PC-3 (cell line): ENCODE data around the gene LRPPRC. TPM values are rescaled to one million over a fixed set of nuclear protein-coding genes. Genes with fewer than 3 reads are reported as not detected.

Source experiments
- ATAC-seq: fragments of 200-7000 bp; cut with Tn5 transposase; 2 replicates; pipeline ENCODE4 v1.9.1; 2020; ENCODE audit warnings: mild to moderate bottlenecking, moderate library complexity
- BruUV-seq: library from RNA; stranded (reverse); fragments of 400-500 nt; replicated peaks from 2 replicates; lab custom pipeline; 2021; lab: Mats Ljungman, UMichigan
- CTCF ChIA-PET: fragments of 300-600 bp; sonication (Branson Sonifier 250); formaldehyde crosslinking; loops from one replicate; lab custom pipeline; 2022; ENCODE audit warnings: antibody characterized with exemption; lab: Charles Lee
- POLR2A ChIA-PET: fragments of 300-600 bp; sonication (Branson Sonifier 250); formaldehyde crosslinking; loops from one replicate; lab custom pipeline; 2022; ENCODE audit warnings: antibody characterized with exemption; ENCODE audit not compliant: unreplicated experiment; lab: Charles Lee
- DNase-seq: peaks from one replicate; pipeline ENCODE4 v3.0.0-alpha.2; 2015
- H2AFZ ChIP-seq: fragments of 300-600 bp; sonication (generic); 2 replicates; pipeline ENCODE4 v1.6.0; 2016; ENCODE audit warnings: antibody characterized with exemption, low read length
- H3F3A ChIP-seq: fragments of 300-600 bp; sonication (generic); one replicate; pipeline ENCODE4 v1.6.0; 2017; ENCODE audit warnings: antibody characterized with exemption, low read length, control low read depth, mild to moderate bottlenecking; ENCODE audit not compliant: unreplicated experiment
- H3K27ac ChIP-seq: fragments of 300-600 bp; sonication (generic); 2 replicates; pipeline ENCODE4 v1.5.1; 2016; ENCODE audit warnings: mild to moderate bottlenecking, low read length
- H3K27me3 ChIP-seq: fragments of 300-600 bp; sonication (generic); 2 replicates; pipeline ENCODE4 v1.6.1; 2016; ENCODE audit warnings: low read length, mixed read lengths
- H3K36me3 ChIP-seq: fragments of 300-600 bp; sonication (generic); 2 replicates; pipeline ENCODE4 v1.6.1; 2016; ENCODE audit warnings: low read depth, mixed run types, low read length, mixed read lengths
- H3K4me1 ChIP-seq: fragments of 300-600 bp; sonication (generic); 2 replicates; pipeline ENCODE4 v1.5.1; 2016; ENCODE audit warnings: low read length; ENCODE audit not compliant: insufficient read depth
- H3K4me2 ChIP-seq: fragments of 300-600 bp; sonication (generic); 2 replicates; pipeline ENCODE4 v1.6.0; 2016; ENCODE audit warnings: low read length
- H3K4me3 ChIP-seq: fragments of 300-600 bp; sonication (generic); 2 replicates; pipeline ENCODE4 v1.5.1; 2016; ENCODE audit warnings: mild to moderate bottlenecking, low read length, mixed read lengths
- H3K79me2 ChIP-seq: fragments of 300-600 bp; sonication (generic); 2 replicates; pipeline ENCODE4 v1.6.1; 2017; ENCODE audit warnings: low read length, mixed read lengths
- H3K9ac ChIP-seq: fragments of 300-600 bp; sonication (generic); 2 replicates; pipeline ENCODE4 v1.6.0; 2016; ENCODE audit warnings: mild to moderate bottlenecking, low read length
- H3K9me2 ChIP-seq: fragments of 300-600 bp; sonication (generic); replicated peaks from 2 replicates; pipeline ENCODE4 v1.6.1; 2016; ENCODE audit warnings: mixed run types, low read length, mixed read lengths
- H3K9me3 ChIP-seq: fragments of 300-600 bp; sonication (generic); 2 replicates; pipeline ENCODE4 v1.6.1; 2016; ENCODE audit warnings: low read length, mixed read lengths
- H4K20me1 ChIP-seq: fragments of 300-600 bp; sonication (generic); 2 replicates; pipeline ENCODE4 v1.6.1; 2016; ENCODE audit warnings: low read length, mixed read lengths
- EZH2 ChIP-seq: fragments of 300-600 bp; sonication (generic); IDR thresholded peaks from one replicate; pipeline ENCODE4 v1.6.1; 2017; ENCODE audit warnings: antibody characterized with exemption, mild to moderate bottlenecking, low read length; ENCODE audit not compliant: unreplicated experiment
- EZH2phosphoT487 ChIP-seq: fragments of 300-600 bp; sonication (generic); IDR thresholded peaks from 2 replicates; pipeline ENCODE4 v1.6.1; 2018; ENCODE audit warnings: mild to moderate bottlenecking, antibody characterized with exemption, low read length, borderline replicate concordance
- intact Hi-C: fragments of 100-400 bp; cut with micrococcal nuclease; formaldehyde crosslinking; loops from 2 replicates; pipeline ENCODE4 v1.9.0; 2023
- total RNA-seq: library from RNA; depleted of rRNA; stranded (reverse); fragments of >200 nt; gene quantifications from 2 replicates; pipeline ENCODE4 v1.2.3, GENCODE V29; 2014
- TF ChIP-seq, protein P1 (sequence below): fragments of 300-600 bp; sonication (generic); conservative IDR thresholded peaks from 2 replicates; pipeline ENCODE4 v1.5.1; 2017; ENCODE audit warnings: antibody characterized with exemption, low read depth, mild to moderate bottlenecking, low read length

The LRPPRC gene
- total RNA-seq, 1 experiment from 2014 or later = 94.8 TPM

GRCh38 chr2:43855292-43855691 is 140.5 kb downstream of the LRPPRC start:
- intact Hi-C loops = no loop called here
- no peak for TF ChIP-seq EZH2
- TF ChIP-seq, protein P1, sequence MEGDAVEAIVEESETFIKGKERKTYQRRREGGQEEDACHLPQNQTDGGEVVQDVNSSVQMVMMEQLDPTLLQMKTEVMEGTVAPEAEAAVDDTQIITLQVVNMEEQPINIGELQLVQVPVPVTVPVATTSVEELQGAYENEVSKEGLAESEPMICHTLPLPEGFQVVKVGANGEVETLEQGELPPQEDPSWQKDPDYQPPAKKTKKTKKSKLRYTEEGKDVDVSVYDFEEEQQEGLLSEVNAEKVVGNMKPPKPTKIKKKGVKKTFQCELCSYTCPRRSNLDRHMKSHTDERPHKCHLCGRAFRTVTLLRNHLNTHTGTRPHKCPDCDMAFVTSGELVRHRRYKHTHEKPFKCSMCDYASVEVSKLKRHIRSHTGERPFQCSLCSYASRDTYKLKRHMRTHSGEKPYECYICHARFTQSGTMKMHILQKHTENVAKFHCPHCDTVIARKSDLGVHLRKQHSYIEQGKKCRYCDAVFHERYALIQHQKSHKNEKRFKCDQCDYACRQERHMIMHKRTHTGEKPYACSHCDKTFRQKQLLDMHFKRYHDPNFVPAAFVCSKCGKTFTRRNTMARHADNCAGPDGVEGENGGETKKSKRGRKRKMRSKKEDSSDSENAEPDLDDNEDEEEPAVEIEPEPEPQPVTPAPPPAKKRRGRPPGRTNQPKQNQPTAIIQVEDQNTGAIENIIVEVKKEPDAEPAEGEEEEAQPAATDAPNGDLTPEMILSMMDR = no peak
- no peak for TF ChIP-seq EZH2phosphoT487
- no TSS peak for BruUV-seq
- ATAC-seq (no peak), DNase-seq (no peak)
- Histone ChIP-seq H3K9me2 (no peaks in the 10 kb centered on the region), H3F3A (no peaks in the 10 kb centered on the region), H3K9ac (no peak overlapping the region), H3K4me3 (no peak overlapping the region), H3K36me3 (no peaks in the 10 kb centered on the region), H3K27ac (no peak overlapping the region), H3K79me2 (no peaks in the 10 kb centered on the region), H3K9me3 (no peaks in the 10 kb centered on the region), H2AFZ (no peak overlapping the region), H3K27me3 (peaks cover 60% of the 10 kb centered on the region), H3K4me1 (no peaks in the 10 kb centered on the region), H3K4me2 (no peak overlapping the region), H4K20me1 (no peaks in the 10 kb centered on the region)
- POLR2A ChIA-PET = no interaction called here
- CTCF ChIA-PET = no interaction called here

GRCh38 chr2:43854671-43855070 is 141.1 kb downstream of the LRPPRC start:
- H3K9ac ChIP-seq = no peak overlapping the region
- H3K27ac ChIP-seq = no peak overlapping the region
- no peak for ATAC-seq
- no peak for TF ChIP-seq EZH2
- TF ChIP-seq EZH2phosphoT487 = no peak
- TF ChIP-seq, protein P1 = no peak
- H3K79me2 ChIP-seq = no peaks in the 10 kb centered on the region
- DNase-seq = no peak
- H3K27me3 ChIP-seq = peaks cover 53% of the 10 kb centered on the region
- H3K4me2 ChIP-seq = no peak overlapping the region
- BruUV-seq = no TSS peak
- H3F3A ChIP-seq = no peaks in the 10 kb centered on the region
- H3K36me3 ChIP-seq = no peaks in the 10 kb centered on the region
- H3K9me2 ChIP-seq = no peaks in the 10 kb centered on the region
- no peaks in the 10 kb centered on the region for H3K9me3 ChIP-seq
- ChIA-PET CTCF (no interaction called here), POLR2A (no interaction called here)
- no peaks in the 10 kb centered on the region for H4K20me1 ChIP-seq
- H2AFZ ChIP-seq = no peak overlapping the region
- intact Hi-C loops = no loop called here
- H3K4me1 ChIP-seq = no peaks in the 10 kb centered on the region
- no peak overlapping the region for H3K4me3 ChIP-seq

DNA sequence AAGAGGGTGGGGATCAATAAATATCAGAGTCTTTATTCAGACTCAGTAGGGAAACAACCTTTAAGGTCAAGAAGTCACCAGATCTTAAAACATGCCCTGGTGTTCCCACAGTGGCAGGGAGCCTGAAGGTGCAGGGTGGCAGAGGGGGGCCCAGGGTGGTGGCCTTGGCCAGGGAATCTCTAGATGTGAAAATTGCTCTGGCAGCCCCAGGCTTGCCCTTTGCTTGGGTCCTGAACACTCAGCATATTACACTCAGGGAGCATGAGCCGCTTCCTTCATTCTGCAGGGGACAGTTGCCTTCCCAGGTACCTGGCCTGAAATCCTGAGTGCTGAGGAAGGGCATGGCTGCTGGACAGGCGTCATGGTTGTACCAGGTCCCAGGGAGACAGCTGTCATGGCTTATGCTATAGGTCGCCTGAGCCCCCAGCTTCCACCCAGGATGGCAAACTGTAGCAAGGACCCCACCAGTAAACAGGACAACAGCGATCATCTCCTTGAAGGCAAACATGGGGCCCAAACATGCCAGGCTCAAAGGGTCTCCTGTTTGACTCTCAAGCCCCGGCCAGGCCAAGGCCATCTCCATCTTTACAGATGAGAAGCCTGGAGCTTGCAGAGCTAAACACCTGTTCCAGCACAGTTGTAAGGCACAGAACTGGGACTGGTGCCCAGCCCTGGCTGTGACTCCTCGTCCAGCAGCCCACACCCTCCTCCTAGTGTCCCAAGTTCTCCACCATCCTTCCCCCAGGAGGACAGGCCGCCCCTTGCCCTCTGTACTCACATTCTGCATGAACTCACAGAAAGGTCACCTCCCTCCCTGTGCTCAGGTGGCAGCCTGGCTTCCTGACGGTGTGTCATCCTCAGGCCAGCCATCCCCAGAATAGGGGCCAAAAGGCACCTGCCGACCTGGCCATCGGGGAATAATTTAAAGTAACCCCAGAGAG is 142.4 kb downstream of the LRPPRC start:
- Histone ChIP-seq H3K4me3 (no peak overlapping the region), H3F3A (no peaks in the 10 kb centered on the region), H3K79me2 (no peaks in the 10 kb centered on the region), H3K9ac (no peak overlapping the region), H3K27ac (no peak overlapping the region), H3K9me2 (no peaks in the 10 kb centered on the region), H3K9me3 (no peaks in the 10 kb centered on the region), H2AFZ (no peak overlapping the region), H4K20me1 (no peaks in the 10 kb centered on the region), H3K27me3 (peaks cover 41% of the 10 kb centered on the region), H3K4me1 (no peaks in the 10 kb centered on the region), H3K36me3 (no peaks in the 10 kb centered on the region), H3K4me2 (no peak overlapping the region)
- DNase-seq = no peak
- ChIA-PET POLR2A (no interaction called here), CTCF (no interaction called here)
- TF ChIP-seq, protein P1 = no peak
- TF ChIP-seq EZH2phosphoT487 = no peak
- no peak for TF ChIP-seq EZH2
- no peak for ATAC-seq
- intact Hi-C loops = no loop called here
- no TSS peak for BruUV-seq
